HepG2 (cell line): ENCODE results near the gene DHRS12. TPM values are rescaled to one million over a fixed set of nuclear protein-coding genes. Genes with fewer than 3 reads are reported as not detected.

Experiments used
- ATF2 ChIP-seq: sonication (generic); formaldehyde crosslinking; IDR thresholded peaks from 2 replicates; pipeline ENCODE4 v1.4.0; 2020; ENCODE audit warnings: missing genetic modification reagents
- ATM ChIP-seq: fragments of 450-650 bp; IDR thresholded peaks from 2 replicates; pipeline ENCODE4 v1.7.1; 2017; ENCODE audit warnings: mild to moderate bottlenecking, borderline replicate concordance
- CEBPB ChIP-seq: IDR thresholded peaks from 2 replicates; pipeline ENCODE4 v1.6.1; 2011; ENCODE audit warnings: low read depth, low read length, improper control_type of control experiment, borderline replicate concordance
- EEA1 ChIP-seq: sonication (generic); formaldehyde crosslinking; IDR thresholded peaks from 2 replicates; pipeline ENCODE4 v1.5.1; 2020; ENCODE audit warnings: mild to moderate bottlenecking, missing genetic modification reagents, borderline replicate concordance
- HNRNPH1 ChIP-seq: fragments of 200-400 bp; formaldehyde crosslinking; optimal IDR thresholded peaks from 2 replicates; pipeline ENCODE3; 2017; ENCODE audit warnings: mild to moderate bottlenecking, low read depth, low read length
- JUN ChIP-seq: sonication (generic); formaldehyde crosslinking; IDR thresholded peaks from 2 replicates; pipeline ENCODE4 v1.4.0; 2020; ENCODE audit warnings: mild to moderate bottlenecking, missing genetic modification reagents
- JUND ChIP-seq: sonication (generic); formaldehyde crosslinking; IDR thresholded peaks from 2 replicates; pipeline ENCODE4 v1.8.0; 2022; ENCODE audit warnings: mild to moderate bottlenecking, missing genetic modification reagents
- KLF9 ChIP-seq: IDR thresholded peaks from 2 replicates; pipeline ENCODE4 v1.6.1; 2016; ENCODE audit warnings: low read depth
- MEIS2 ChIP-seq: sonication (generic); formaldehyde crosslinking; IDR thresholded peaks from 2 replicates; pipeline ENCODE4 v1.9.0; 2021; ENCODE audit warnings: mild to moderate bottlenecking, missing genetic modification reagents
- NFE2L1 ChIP-seq: sonication (generic); formaldehyde crosslinking; IDR thresholded peaks from 2 replicates; pipeline ENCODE4 v1.4.0; 2020; ENCODE audit warnings: missing genetic modification reagents, mild to moderate bottlenecking, borderline replicate concordance
- NFIC ChIP-seq: IDR thresholded peaks from 2 replicates; pipeline ENCODE4 v1.6.1; 2012; ENCODE audit warnings: mild to moderate bottlenecking, low read length, inconsistent platforms
- REXO4 ChIP-seq: sonication (generic); formaldehyde crosslinking; IDR thresholded peaks from 2 replicates; pipeline ENCODE4 v1.8.0; 2022; ENCODE audit warnings: missing genetic modification reagents, mild to moderate bottlenecking, borderline replicate concordance
- TBX3 ChIP-seq: fragments of 450-650 bp; IDR thresholded peaks from 2 replicates; pipeline ENCODE4 v1.6.1; 2017; ENCODE audit warnings: antibody characterized with exemption, mild to moderate bottlenecking, inconsistent platforms, borderline replicate concordance
- ZFP1 ChIP-seq: IDR thresholded peaks from 2 replicates; pipeline ENCODE4 v1.6.1; 2016
- ZMYM2 ChIP-seq: sonication (generic); formaldehyde crosslinking; IDR thresholded peaks from 2 replicates; pipeline ENCODE4 v1.8.0; 2022; ENCODE audit warnings: mild to moderate bottlenecking, missing genetic modification reagents
- ZNF230 ChIP-seq: sonication (generic); formaldehyde crosslinking; IDR thresholded peaks from 2 replicates; pipeline ENCODE4 v1.4.0; 2020; ENCODE audit warnings: mild to moderate bottlenecking, missing genetic modification reagents
- ZNF274 ChIP-seq: sonication (generic); formaldehyde crosslinking; IDR thresholded peaks from 2 replicates; pipeline ENCODE4 v1.5.1; 2020; ENCODE audit warnings: mild to moderate bottlenecking, missing genetic modification reagents
- ZNF383 ChIP-seq: sonication (generic); formaldehyde crosslinking; IDR thresholded peaks from 2 replicates; pipeline ENCODE4 v1.4.0; 2020; ENCODE audit warnings: missing genetic modification reagents, mild to moderate bottlenecking, borderline replicate concordance
- ZNF468 ChIP-seq: sonication (generic); formaldehyde crosslinking; IDR thresholded peaks from 2 replicates; pipeline ENCODE4 v1.8.0; 2022; ENCODE audit warnings: mild to moderate bottlenecking, moderate library complexity, missing genetic modification reagents
- ZNF652 ChIP-seq: IDR thresholded peaks from 2 replicates; pipeline ENCODE4 v1.6.1; 2016; ENCODE audit warnings: low read depth, borderline replicate concordance
- ZSCAN30 ChIP-seq: sonication (generic); formaldehyde crosslinking; IDR thresholded peaks from 2 replicates; pipeline ENCODE4 v1.5.0; 2020; ENCODE audit warnings: mild to moderate bottlenecking, missing genetic modification reagents
- polyA plus RNA-seq, 8 experiments: library from polyadenylated mRNA; depleted of rRNA in 3 of 8; stranded (reverse) in 7 of 8; unstranded in 1 of 8; fragments of >200 nt; fragmentation: Illumina TruSeq in 4 of 8; extraction: Trizol in 4 of 8; gene quantifications; 2 replicates each; pipeline versions ENCODE4 v1.2.1 to v1.2.3, GENCODE V29; 2011 to 2016; ENCODE audit warnings: low read depth in 4 of 8, missing spikeins in 1 of 8, mixed read lengths in 1 of 8; ENCODE audit not compliant: insufficient read depth in 1 of 8
- total RNA-seq, 5 experiments: library from RNA; depleted of rRNA; stranded (reverse); fragments of >200 nt; fragmentation: Illumina TruSeq; extraction: Trizol; gene quantifications; 2 replicates each; pipeline ENCODE4 v1.2.3, GENCODE V29; 2016; ENCODE audit warnings: low read depth in 1 of 5
- TF ChIP-seq, protein P1 (sequence below): sonication (generic); formaldehyde crosslinking; IDR thresholded peaks from 2 replicates; pipeline ENCODE4 v1.4.0; 2020; ENCODE audit warnings: mild to moderate bottlenecking, missing genetic modification reagents
- TF ChIP-seq, protein P2 (sequence below): sonication (generic); formaldehyde crosslinking; IDR thresholded peaks from 2 replicates; pipeline ENCODE4 v1.5.0; 2020; ENCODE audit warnings: missing genetic modification reagents
- TF ChIP-seq, protein P3 (sequence below): sonication (generic); formaldehyde crosslinking; IDR thresholded peaks from 2 replicates; pipeline ENCODE4 v1.4.0; 2020; ENCODE audit warnings: missing genetic modification reagents

DHRS12 gene
- total and polyA plus RNA-seq, 2 of the 13 experiments (the other 11 are each of a cell fraction or from before 2014, with no cell fraction given): 7.2 to 8.4 TPM

DNA sequence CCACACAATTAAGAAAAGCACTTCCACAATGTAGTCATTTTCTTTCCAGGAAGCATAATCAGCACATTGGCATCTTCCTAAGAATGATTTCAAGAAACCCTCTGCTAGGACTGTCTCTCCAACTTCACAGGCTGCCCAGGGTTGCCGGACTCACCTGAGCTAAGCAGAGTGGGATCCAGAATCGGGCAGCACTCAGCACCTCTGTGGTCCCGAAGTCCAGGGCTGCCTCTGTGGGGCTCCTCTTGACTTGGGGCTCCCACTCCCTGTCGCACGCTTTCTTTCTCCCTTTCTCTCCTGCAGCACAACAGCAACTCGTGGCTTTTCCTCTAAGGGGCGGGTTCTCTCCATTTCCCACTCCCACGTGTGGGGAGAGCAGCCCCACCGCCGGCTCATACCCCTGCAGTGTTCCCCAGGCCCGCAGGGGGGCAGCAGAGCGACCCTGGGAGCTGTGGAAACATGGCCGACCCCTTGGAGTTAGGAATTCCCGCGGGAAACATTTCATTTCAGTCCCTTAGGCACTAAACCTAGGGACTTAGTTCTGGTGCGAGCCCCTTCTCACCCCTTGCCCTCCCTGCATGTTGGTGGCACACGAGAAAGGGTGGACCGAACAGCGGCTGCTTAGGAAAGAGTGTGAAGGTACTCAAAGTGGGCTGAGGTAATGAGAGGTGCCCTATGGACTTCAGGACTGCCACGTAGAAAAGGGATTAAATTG, 41.1 kb upstream of the DHRS12 start, which contains the start of gene TMEM272 (continued):
- TF ChIP-seq ATF2 (CRISPR knock-in tag) (no peak), MEIS2 (CRISPR knock-in tag) (no peak), NFIC (no peak), EEA1 (CRISPR knock-in tag) (no peak), HNRNPH1 (no peak), ZNF274 (CRISPR knock-in tag) (peak; percentile 53; the same call in 1 of the 2 replicates), NFE2L1 (CRISPR knock-in tag) (no peak), KLF9 (CRISPR knock-in tag) (no peak), ZNF383 (CRISPR knock-in tag) (no peak), JUND (CRISPR knock-in tag) (no peak), ZMYM2 (no peak), TBX3 (no peak), ZNF230 (CRISPR knock-in tag) (no peak), CEBPB (no peak), JUN (CRISPR knock-in tag) (no peak), ZNF652 (no peak), ZNF468 (CRISPR knock-in tag) (no peak), ATM (no peak), ZFP1 (no peak), ZSCAN30 (no peak), REXO4 (no peak)
- TF ChIP-seq, protein P1, sequence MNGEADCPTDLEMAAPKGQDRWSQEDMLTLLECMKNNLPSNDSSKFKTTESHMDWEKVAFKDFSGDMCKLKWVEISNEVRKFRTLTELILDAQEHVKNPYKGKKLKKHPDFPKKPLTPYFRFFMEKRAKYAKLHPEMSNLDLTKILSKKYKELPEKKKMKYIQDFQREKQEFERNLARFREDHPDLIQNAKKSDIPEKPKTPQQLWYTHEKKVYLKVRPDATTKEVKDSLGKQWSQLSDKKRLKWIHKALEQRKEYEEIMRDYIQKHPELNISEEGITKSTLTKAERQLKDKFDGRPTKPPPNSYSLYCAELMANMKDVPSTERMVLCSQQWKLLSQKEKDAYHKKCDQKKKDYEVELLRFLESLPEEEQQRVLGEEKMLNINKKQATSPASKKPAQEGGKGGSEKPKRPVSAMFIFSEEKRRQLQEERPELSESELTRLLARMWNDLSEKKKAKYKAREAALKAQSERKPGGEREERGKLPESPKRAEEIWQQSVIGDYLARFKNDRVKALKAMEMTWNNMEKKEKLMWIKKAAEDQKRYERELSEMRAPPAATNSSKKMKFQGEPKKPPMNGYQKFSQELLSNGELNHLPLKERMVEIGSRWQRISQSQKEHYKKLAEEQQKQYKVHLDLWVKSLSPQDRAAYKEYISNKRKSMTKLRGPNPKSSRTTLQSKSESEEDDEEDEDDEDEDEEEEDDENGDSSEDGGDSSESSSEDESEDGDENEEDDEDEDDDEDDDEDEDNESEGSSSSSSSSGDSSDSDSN (CRISPR knock-in tag): no peak
- TF ChIP-seq, protein P2, sequence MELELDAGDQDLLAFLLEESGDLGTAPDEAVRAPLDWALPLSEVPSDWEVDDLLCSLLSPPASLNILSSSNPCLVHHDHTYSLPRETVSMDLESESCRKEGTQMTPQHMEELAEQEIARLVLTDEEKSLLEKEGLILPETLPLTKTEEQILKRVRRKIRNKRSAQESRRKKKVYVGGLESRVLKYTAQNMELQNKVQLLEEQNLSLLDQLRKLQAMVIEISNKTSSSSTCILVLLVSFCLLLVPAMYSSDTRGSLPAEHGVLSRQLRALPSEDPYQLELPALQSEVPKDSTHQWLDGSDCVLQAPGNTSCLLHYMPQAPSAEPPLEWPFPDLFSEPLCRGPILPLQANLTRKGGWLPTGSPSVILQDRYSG: no peak
- TF ChIP-seq, protein P3, sequence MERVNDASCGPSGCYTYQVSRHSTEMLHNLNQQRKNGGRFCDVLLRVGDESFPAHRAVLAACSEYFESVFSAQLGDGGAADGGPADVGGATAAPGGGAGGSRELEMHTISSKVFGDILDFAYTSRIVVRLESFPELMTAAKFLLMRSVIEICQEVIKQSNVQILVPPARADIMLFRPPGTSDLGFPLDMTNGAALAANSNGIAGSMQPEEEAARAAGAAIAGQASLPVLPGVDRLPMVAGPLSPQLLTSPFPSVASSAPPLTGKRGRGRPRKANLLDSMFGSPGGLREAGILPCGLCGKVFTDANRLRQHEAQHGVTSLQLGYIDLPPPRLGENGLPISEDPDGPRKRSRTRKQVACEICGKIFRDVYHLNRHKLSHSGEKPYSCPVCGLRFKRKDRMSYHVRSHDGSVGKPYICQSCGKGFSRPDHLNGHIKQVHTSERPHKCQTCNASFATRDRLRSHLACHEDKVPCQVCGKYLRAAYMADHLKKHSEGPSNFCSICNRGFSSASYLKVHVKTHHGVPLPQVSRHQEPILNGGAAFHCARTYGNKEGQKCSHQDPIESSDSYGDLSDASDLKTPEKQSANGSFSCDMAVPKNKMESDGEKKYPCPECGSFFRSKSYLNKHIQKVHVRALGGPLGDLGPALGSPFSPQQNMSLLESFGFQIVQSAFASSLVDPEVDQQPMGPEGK (CRISPR knock-in tag): peak; percentile 31; the same call in 1 of the 2 replicates
